ENCODE results near the gene ZNF488.
A peak's percentile ranks its signal among the peaks of the same experiment; 100 is the strongest.
"Not testable (repeated sequence)": the region's sequence is repeated elsewhere in the genome, so short reads cannot be mapped to it uniquely, and the experiment has no call there.

ZNF488 gene

DNA sequence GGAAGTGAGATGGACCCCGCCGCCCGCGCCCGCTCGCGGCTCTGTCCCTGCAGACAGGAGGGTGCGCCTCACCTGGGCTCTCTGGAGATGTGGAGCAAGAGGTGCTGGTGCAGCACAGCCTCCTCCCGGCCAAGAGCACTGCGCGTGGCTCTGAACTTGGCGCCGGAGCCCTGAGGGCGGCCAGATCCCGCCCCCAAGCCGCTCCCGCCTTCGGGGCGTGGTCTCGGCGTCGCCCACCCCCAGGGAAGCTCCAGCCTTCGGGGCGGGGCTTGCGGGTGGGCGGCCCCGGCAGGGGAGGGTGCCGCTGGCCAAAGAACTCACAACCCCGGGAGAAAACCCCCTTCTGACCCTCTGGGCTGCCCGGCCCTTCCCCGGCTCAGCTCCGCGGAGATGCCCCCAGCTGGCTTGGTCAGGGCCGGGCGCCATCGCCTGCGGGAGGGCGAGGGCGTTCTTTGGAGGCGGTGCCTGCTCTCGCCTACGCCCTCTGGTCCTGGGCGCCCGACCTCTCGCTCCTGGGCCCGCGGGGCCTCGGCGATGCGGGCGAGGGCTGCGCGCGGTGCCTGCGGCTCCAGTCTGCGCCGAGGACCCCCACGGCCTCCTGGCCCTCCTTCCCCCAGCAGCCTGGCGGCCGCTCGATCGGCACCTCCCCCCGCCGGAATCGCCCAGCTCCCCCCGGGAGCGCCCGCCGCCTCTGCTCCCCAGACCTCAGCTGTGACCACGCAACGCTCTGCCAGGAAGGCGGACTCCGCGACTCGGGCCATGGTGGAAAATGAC is at the start of gene ZNF488:
Gene ZNF488, minus strand, starts transcription at position 146 of the 774 bp plus-strand sequence. CDS start 15,464 bp downstream, outside the sequence.
- DNase-seq (ENCODE audit: low read depth), result peak; percentile 49

DNA sequence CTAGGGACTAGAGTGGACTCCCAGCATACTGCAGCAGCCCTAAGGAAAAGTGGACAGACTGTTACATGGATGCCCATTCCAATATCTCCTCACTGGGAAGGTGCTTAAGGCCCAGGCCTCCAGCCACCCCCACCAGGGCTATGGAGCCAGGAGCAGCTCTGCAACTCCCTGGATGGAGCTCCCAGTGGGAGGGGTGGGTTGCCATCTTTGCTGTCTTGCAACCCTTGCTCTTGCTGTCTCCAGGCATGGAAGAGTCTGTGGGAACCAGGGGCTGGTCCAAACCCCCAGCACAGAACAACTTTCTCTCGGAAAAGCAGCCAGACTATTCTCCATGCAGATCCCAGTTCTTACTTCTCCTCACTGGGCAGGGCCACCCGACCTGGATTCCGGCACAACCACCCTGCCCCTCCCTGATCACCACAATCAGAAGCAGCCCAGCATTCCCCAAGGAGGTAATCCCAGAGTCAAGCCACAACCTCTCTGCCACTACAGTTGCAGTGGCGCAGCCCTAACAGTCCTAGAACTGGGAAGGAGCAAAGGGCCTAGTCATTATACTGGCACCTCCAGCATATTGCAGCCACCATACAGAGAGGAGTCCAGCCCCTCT is 41.8 kb upstream of the ZNF488 start:
- no peak for DNase-seq (ENCODE audit: low read depth)

DNA sequence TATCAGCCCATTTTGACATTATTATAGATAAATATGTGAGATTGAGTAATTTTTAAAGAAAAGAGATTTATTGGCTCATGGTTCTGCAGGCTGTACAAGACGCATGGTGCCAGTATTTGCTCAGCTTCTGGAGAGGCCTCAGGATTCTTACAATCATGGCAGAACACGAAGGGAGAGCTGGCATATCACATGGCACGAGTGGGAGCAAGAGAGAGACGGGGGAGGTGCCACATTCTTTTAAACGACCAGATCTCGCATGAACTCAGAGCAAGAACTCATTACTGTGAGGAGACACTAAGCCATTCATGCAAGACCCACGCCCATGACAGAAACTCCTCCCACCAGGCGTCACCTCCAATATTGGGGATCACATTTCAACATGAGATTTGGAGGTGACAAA is 40.1 kb upstream of the ZNF488 start:
- no peak for DNase-seq (ENCODE audit: low read depth)

DNA sequence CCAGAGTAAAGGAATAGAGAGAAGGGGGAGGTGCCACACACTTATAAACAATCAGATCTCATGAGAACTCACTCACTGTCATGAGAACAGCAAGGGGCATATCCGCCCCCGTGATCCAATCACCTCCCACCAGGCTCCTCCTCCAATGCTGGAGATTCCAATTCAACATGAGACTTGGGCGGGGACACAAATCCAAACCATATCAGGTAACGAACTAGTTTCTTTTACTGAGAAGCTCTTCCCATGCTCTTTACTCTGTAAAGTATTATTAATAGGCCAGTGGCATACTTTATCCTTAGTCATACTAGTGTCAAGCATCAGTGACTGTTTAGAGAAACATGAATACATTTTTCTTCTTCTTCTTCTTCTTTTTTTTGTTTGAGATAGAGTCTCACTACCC is 39.4 kb upstream of the ZNF488 start:
- no peak for DNase-seq (ENCODE audit: low read depth)

GRCh38 chr10:47421057-47421952 is 37.2 kb upstream of the ZNF488 start:
- DNase-seq (ENCODE audit: low read depth), result no peak

GRCh38 chr10:47420305-47421056 is 36.4 kb upstream of the ZNF488 start:
- DNase-seq (ENCODE audit: low read depth), result no peak

DNA sequence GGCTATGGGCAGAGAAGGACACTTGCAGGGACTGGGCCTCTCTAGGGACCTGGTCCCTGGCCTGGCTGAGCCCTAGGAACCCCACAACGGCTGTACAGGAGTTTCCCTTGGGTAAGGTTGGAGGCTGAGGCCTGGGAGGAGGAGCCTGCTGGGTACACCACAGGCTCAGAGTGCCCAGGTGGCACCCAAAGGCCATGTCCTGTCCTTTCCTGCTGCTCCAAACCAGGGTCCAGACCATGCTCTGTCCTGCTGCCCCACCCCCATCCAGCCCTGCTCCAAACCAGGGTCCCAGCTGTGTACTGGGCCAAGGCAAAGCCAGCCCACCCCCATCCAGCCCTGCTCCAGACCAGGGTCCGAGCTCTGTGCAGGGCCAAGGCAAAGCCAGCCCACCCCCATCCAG is 35.3 kb upstream of the ZNF488 start:
- DNase-seq (ENCODE audit: low read depth), result no peak

DNA sequence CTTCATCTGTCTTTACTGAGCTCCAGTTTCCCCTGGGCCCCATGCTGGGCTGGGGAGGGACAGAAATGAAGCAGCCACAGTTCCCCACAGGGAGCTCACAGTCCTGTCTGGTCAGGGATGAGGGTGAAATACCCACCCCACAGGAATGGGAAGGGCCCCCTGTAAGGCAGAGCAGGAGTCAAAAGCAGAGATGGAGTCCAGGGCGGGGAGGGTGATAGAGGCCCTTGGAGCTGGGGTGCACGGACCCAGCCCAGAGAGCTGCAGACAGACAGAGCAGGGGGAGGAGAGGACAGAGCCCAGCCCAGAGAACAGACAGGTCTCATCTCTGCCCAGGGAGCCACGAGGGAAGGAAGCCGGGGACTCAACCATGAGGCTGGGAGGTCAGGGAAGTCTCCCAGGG is 34.9 kb upstream of the ZNF488 start:
- no peak for DNase-seq (ENCODE audit: low read depth)

DNA sequence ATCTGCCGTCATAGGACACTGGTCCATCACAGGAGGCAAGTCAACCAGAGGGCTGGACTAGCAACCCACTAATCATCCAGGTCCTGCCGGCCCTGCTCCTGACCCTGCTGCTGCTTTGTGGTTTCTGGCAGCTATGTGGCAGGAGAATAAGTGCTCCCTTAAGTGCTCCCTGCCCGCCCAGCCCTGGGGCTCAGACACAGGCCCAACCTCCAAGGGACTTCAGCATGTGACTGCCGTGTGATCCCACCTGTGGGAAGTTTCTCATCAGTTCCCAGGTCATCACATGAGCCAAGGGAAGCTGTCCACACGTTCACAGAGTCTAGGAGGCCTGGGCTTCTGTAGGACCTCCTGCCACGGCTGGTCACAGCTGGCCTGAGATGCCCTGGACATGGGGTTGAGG is 34.2 kb upstream of the ZNF488 start:
- no peak for DNase-seq (ENCODE audit: low read depth)

DNA sequence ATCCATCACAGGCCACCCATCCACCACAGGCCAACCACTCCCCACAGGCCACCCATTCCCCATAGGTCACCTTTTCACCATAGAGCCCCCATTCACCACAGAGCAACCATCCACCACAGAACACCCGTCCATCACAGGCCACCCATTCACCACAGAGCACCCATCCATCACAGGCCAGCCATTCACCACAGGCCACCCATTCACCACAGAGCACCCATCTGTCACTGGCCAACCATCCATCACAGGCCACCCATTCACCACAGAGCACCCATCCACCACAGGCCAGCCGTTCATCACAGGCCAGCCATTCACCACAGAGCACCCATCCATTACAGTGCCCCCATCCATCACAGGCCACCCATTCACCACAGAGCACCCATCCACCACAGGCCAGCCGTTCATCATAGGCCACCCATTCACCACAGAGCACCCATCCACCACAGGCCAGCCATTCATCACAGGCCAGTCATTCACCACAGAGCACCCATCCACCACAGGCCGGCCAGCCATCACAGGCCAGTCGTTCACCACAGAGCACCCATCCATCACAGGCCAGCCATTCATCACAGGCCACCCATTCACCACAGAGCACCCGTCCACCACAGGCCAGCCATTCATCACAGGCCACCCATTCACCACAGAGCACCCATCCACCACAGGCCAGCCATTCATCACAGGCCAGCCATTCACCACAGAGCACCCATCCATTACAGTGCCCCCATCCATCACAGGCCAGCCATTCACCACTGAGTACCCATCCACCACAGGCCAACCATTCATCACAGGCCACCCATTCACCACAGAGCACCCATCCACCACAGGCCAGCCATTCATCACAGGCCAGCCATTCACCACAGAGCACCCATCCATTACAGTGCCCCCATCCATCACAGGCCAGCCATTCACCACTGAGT is 32.5 kb upstream of the ZNF488 start:
- DNase-seq (ENCODE audit: low read depth), result not testable (repeated sequence)

DNA sequence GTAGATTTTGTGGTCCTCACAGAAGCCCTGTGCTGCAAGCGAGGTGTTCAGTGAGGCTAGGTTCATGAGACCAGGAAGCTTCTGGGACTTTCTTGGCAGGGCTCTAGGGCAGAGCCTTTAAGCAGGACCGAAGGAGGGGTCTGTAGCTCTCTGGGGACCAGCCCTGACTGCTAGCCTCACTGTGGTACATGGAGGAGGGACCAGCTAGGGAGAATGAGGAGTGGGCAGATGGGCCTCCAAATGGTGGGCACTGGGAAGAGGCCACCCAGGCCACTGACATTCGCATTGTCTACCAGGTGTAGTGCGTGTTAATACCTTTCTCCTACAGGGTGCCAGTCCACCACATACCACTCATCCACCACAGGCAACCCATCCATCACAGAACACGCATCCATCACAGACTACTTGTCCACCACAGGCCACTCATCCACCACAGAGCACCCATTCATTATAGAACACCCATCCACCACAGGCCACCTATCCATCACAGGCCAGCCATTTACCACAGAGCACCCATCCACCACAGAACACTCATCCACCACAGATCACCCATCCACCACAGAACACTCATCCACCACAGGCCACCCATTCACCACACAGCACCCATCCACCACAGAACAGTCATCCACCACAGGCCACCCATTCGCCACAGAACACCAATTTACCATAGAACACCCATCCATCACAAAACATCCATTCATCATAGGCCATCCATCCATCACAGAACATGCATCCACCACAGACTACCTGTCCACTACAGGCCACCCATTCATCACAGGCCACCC is 31.6 kb upstream of the ZNF488 start:
- no peak for DNase-seq (ENCODE audit: low read depth)

GRCh38 chr10:47414752-47415519 is 30.8 kb upstream of the ZNF488 start:
- no peak for DNase-seq (ENCODE audit: low read depth)

DNA sequence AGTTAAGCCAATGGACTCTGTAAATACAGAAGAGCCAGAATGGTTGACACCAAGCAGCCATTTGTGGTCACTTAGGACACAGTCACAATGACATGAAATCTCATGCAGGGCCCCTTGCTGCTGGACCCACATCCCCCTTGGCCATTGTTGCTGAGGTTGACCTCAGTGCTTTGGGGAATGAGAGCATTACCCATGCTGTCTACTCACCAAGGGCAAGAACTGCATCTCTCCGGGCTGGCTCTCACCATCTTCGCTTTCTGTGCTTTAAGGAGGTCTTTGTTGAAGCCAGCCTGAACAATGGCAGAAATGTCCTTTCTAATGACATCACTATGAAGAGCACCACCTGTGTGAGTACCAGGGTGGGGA is 30.1 kb upstream of the ZNF488 start:
- no peak for DNase-seq (ENCODE audit: low read depth)

DNA sequence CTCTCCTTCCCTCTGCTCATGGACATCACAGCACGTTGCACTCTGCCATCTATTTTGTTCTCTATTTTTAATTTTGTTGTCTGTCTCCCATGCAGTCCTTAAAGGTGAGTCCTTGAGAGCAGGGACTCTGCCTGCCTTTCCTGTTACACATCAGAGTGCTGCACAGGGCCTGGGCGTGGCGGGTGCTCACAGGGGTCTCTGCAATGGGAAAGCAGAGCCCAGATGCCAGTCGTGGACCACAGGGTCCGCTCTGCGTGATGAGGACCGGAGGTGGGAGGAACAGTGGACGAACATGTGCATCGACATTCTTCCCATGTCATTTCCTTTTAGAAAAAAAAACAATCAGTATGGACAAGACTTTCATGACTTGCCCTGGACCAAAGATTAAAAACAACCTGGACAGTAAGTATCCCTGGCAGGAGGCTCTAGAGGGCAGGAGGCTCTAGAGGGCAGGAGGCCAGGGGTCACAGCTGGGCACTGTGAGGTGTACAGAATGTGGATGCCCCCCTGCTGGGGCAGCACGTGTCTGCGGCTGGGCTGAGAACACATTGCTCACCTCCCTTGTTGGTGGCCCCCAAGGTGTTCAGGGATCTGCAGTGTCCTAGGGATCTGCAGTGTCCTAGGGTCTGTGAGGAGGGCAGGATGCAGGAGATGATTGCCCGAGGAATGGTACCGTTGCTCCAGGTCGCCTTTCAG is 29.6 kb upstream of the ZNF488 start:
- DNase-seq (ENCODE audit: low read depth), result no peak

- no peak for DNase-seq (ENCODE audit: low read depth)
Observed at GRCh38 chr10:47412869-47413268, 28.8 kb upstream of the ZNF488 start.

GRCh38 chr10:47412177-47412730 is 28.2 kb upstream of the ZNF488 start:
- no peak for DNase-seq (ENCODE audit: low read depth)

GRCh38 chr10:47410862-47411261 is 26.8 kb upstream of the ZNF488 start:
- no peak for DNase-seq (ENCODE audit: low read depth)

GRCh38 chr10:47410271-47410670 is 26.2 kb upstream of the ZNF488 start:
- DNase-seq (ENCODE audit: low read depth), result no peak

GRCh38 chr10:47409866-47410256 is 25.8 kb upstream of the ZNF488 start:
- no peak for DNase-seq (ENCODE audit: low read depth)
